ENCODE measurements around the gene ISG15. TPM values are rescaled to one million over a fixed set of nuclear protein-coding genes. Genes with fewer than 3 reads are reported as not detected.

ISG15 gene
- total and polyA plus RNA-seq, 2 of the 13 experiments (the other 11 are each of a cell fraction or from before 2014, with no cell fraction given) = 42.1 to 54.9 TPM

DNA sequence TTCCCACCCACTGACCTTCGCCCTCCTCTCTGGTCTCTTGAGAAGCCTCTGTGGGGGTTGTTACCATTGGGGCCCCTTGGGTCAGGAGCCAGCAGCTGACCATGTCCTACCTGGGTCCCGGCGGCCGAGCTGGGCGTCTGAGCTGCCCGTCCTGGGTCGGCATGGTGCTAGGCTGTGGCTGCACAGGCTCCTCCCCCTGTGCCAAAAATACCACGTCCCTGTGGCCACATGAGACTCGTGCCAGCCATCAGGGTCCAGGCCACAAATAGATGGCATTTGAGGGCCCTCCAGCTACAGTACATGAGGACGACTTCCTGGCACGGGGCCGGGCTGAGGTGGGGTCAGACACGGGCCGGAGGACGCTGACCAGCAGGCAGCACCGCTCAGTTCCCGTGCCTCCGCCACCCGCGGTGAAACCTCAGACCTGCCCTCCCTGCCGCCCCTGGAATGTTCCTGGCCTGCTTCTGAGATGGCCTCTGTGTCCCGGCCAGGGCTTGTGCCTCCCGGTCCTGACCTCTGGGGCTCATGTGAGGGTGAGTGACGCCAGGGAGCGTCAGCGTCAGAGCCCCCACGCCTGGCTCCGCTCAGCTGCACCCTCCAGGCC, 31.2 kb upstream of the ISG15 start, which contains the start of gene PERM1 (continued):
- TF ChIP-seq, protein P1, sequence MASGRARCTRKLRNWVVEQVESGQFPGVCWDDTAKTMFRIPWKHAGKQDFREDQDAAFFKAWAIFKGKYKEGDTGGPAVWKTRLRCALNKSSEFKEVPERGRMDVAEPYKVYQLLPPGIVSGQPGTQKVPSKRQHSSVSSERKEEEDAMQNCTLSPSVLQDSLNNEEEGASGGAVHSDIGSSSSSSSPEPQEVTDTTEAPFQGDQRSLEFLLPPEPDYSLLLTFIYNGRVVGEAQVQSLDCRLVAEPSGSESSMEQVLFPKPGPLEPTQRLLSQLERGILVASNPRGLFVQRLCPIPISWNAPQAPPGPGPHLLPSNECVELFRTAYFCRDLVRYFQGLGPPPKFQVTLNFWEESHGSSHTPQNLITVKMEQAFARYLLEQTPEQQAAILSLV (CRISPR knock-in tag; IDR thresholded peaks at IDR 0.05; ENCODE audit: borderline replicate concordance) = 0 out of 2 replicates have a peak, but pooled peaks have one; percentile 52
- TF ChIP-seq ZNF468 (CRISPR knock-in tag; IDR thresholded peaks at IDR 0.05) (0 out of 2 replicates have a peak, but pooled peaks have one; percentile 6), ZNF30 (CRISPR knock-in tag; IDR thresholded peaks at IDR 0.05) (0 out of 2 replicates have a peak, but pooled peaks have one; percentile 36), FOSL1 (CRISPR knock-in tag; IDR thresholded peaks at IDR 0.05; ENCODE audit: borderline replicate concordance) (no peak), HIVEP1 (CRISPR knock-in tag; IDR thresholded peaks at IDR 0.05) (no peak), NFIC (IDR thresholded peaks at IDR 0.05; ENCODE audit: low read length) (no peak), ZNF12 (CRISPR knock-in tag; IDR thresholded peaks at IDR 0.05) (no peak), KDM2A (CRISPR knock-in tag; IDR thresholded peaks at IDR 0.05; ENCODE audit: borderline replicate concordance, low read depth) (peak; percentile 20; the same call in 1 of the 2 replicates), SAP130 (CRISPR knock-in tag; IDR thresholded peaks at IDR 0.05; ENCODE audit: low read depth) (0 out of 2 replicates have a peak, but pooled peaks have one; percentile 21), ZNF160 (CRISPR knock-in tag; IDR thresholded peaks at IDR 0.05) (no peak), HOXA7 (CRISPR knock-in tag; IDR thresholded peaks at IDR 0.05) (no peak), HDAC1 (CRISPR knock-in tag; IDR thresholded peaks at IDR 0.05) (peak; percentile 39; the same call in 1 of the 2 replicates), ZNF33B (CRISPR knock-in tag; IDR thresholded peaks at IDR 0.05) (0 out of 2 replicates have a peak, but pooled peaks have one; percentile 55), TSC22D2 (CRISPR knock-in tag; IDR thresholded peaks at IDR 0.05; ENCODE audit: borderline replicate concordance) (no peak), ZNF674 (CRISPR knock-in tag; IDR thresholded peaks at IDR 0.05; ENCODE audit: low read depth) (no peak), FOXC1 (CRISPR knock-in tag; IDR thresholded peaks at IDR 0.05; ENCODE audit: borderline replicate concordance) (peak; percentile 63; the same call in 1 of the 2 replicates), ZFP1 (CRISPR knock-in tag; IDR thresholded peaks at IDR 0.05) (no peak), MTF2 (CRISPR knock-in tag; IDR thresholded peaks at IDR 0.05; ENCODE audit: borderline replicate concordance) (peak; percentile 88; the same call in 1 of the 2 replicates), TEAD3 (CRISPR knock-in tag; optimal IDR thresholded peaks at IDR 0.05; ENCODE audit: borderline replicate concordance) (peak; percentile 79), NCOA1 (CRISPR knock-in tag; IDR thresholded peaks at IDR 0.05) (0 out of 2 replicates have a peak, but pooled peaks have one; percentile 41)
- TF ChIP-seq, protein P2, sequence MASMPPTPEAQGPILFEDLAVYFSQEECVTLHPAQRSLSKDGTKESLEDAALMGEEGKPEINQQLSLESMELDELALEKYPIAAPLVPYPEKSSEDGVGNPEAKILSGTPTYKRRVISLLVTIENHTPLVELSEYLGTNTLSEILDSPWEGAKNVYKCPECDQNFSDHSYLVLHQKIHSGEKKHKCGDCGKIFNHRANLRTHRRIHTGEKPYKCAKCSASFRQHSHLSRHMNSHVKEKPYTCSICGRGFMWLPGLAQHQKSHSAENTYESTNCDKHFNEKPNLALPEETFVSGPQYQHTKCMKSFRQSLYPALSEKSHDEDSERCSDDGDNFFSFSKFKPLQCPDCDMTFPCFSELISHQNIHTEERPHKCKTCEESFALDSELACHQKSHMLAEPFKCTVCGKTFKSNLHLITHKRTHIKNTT (CRISPR knock-in tag; IDR thresholded peaks at IDR 0.05) = no peak
- TF ChIP-seq, protein P3, sequence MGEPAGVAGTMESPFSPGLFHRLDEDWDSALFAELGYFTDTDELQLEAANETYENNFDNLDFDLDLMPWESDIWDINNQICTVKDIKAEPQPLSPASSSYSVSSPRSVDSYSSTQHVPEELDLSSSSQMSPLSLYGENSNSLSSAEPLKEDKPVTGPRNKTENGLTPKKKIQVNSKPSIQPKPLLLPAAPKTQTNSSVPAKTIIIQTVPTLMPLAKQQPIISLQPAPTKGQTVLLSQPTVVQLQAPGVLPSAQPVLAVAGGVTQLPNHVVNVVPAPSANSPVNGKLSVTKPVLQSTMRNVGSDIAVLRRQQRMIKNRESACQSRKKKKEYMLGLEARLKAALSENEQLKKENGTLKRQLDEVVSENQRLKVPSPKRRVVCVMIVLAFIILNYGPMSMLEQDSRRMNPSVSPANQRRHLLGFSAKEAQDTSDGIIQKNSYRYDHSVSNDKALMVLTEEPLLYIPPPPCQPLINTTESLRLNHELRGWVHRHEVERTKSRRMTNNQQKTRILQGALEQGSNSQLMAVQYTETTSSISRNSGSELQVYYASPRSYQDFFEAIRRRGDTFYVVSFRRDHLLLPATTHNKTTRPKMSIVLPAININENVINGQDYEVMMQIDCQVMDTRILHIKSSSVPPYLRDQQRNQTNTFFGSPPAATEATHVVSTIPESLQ (CRISPR knock-in tag; conservative IDR thresholded peaks at IDR 0.05) = no peak
- TF ChIP-seq, protein P4, sequence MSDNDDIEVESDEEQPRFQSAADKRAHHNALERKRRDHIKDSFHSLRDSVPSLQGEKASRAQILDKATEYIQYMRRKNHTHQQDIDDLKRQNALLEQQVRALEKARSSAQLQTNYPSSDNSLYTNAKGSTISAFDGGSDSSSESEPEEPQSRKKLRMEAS (IDR thresholded peaks at IDR 0.05) = no peak
- TF ChIP-seq, protein P5, sequence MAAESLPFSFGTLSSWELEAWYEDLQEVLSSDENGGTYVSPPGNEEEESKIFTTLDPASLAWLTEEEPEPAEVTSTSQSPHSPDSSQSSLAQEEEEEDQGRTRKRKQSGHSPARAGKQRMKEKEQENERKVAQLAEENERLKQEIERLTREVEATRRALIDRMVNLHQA (CRISPR knock-in tag; IDR thresholded peaks at IDR 0.05) = no peak
- TF ChIP-seq, protein P6, sequence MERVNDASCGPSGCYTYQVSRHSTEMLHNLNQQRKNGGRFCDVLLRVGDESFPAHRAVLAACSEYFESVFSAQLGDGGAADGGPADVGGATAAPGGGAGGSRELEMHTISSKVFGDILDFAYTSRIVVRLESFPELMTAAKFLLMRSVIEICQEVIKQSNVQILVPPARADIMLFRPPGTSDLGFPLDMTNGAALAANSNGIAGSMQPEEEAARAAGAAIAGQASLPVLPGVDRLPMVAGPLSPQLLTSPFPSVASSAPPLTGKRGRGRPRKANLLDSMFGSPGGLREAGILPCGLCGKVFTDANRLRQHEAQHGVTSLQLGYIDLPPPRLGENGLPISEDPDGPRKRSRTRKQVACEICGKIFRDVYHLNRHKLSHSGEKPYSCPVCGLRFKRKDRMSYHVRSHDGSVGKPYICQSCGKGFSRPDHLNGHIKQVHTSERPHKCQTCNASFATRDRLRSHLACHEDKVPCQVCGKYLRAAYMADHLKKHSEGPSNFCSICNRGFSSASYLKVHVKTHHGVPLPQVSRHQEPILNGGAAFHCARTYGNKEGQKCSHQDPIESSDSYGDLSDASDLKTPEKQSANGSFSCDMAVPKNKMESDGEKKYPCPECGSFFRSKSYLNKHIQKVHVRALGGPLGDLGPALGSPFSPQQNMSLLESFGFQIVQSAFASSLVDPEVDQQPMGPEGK (CRISPR knock-in tag; IDR thresholded peaks at IDR 0.05) = peak; percentile 43; the same call in 1 of the 2 replicates

All from HepG2 (cell line).